HepG2 (cell line): Measurements from ENCODE around the gene RBP3. TPM values are rescaled to one million over a fixed set of nuclear protein-coding genes. Genes with fewer than 3 reads are reported as not detected.

Experiments used
- CBX5 ChIP-seq: sonication (generic); formaldehyde crosslinking; IDR thresholded peaks from 2 replicates; pipeline ENCODE4 v1.4.0; 2020; ENCODE audit warnings: missing genetic modification reagents, borderline replicate concordance
- CCAR2 ChIP-seq: fragments of 200-400 bp; formaldehyde crosslinking; optimal IDR thresholded peaks from 2 replicates; pipeline ENCODE3; 2018; ENCODE audit warnings: low read depth, mild to moderate bottlenecking, low read length, moderate library complexity
- FOXA1 ChIP-seq, 2 experiments: fragments of 450-650 bp in 1 of 2; sonication (generic) in 1 of 2; formaldehyde crosslinking in 1 of 2; IDR thresholded peaks; 2 replicates each; pipeline versions ENCODE4 v1.4.0 to v1.6.1; 2016 to 2020; ENCODE audit warnings: missing genetic modification reagents in 1 of 2
- GFI1 ChIP-seq: sonication (generic); formaldehyde crosslinking; IDR thresholded peaks from 2 replicates; pipeline ENCODE4 v1.5.0; 2020; ENCODE audit warnings: missing genetic modification reagents, mild to moderate bottlenecking, borderline replicate concordance
- HMG20A ChIP-seq: IDR thresholded peaks from 2 replicates; pipeline ENCODE4 v1.6.1; 2016; ENCODE audit warnings: borderline replicate concordance
- JUNB ChIP-seq: sonication (generic); formaldehyde crosslinking; IDR thresholded peaks from 2 replicates; pipeline ENCODE4 v1.8.0; 2022; ENCODE audit warnings: missing genetic modification reagents, mild to moderate bottlenecking, borderline replicate concordance
- MED13 ChIP-seq: sonication (generic); formaldehyde crosslinking; IDR thresholded peaks from 2 replicates; pipeline ENCODE4 v1.5.0; 2020; ENCODE audit warnings: missing genetic modification reagents
- POLR2AphosphoS5 ChIP-seq: IDR thresholded peaks from 2 replicates; pipeline ENCODE4 v1.6.1; 2012; ENCODE audit warnings: low read depth, low read length
- SALL1 ChIP-seq: sonication (generic); formaldehyde crosslinking; IDR thresholded peaks from 2 replicates; pipeline ENCODE4 v1.8.0; 2022; ENCODE audit warnings: mild to moderate bottlenecking, missing genetic modification reagents
- SOX5 ChIP-seq: IDR thresholded peaks from 2 replicates; pipeline ENCODE4 v1.6.1; 2016; ENCODE audit warnings: borderline replicate concordance
- ZNF234 ChIP-seq: sonication (generic); formaldehyde crosslinking; conservative IDR thresholded peaks from 2 replicates; pipeline ENCODE4 v1.5.1; 2020; ENCODE audit warnings: mild to moderate bottlenecking, missing genetic modification reagents
- ZNF263 ChIP-seq: sonication (generic); formaldehyde crosslinking; IDR thresholded peaks from 2 replicates; pipeline ENCODE4 v1.4.0; 2020; ENCODE audit warnings: missing genetic modification reagents
- ZNF331 ChIP-seq: sonication (generic); formaldehyde crosslinking; IDR thresholded peaks from 2 replicates; pipeline ENCODE4 v1.4.0; 2020; ENCODE audit warnings: missing genetic modification reagents
- ZNF674 ChIP-seq: sonication (generic); formaldehyde crosslinking; IDR thresholded peaks from 2 replicates; pipeline ENCODE4 v1.5.0; 2020; ENCODE audit warnings: low read depth, mild to moderate bottlenecking, missing genetic modification reagents
- ZNF790 ChIP-seq: sonication (generic); formaldehyde crosslinking; IDR thresholded peaks from 2 replicates; pipeline ENCODE4 v1.8.0; 2022; ENCODE audit warnings: missing genetic modification reagents, mild to moderate bottlenecking, borderline replicate concordance
- polyA plus RNA-seq, 8 experiments: library from polyadenylated mRNA; depleted of rRNA in 3 of 8; stranded (reverse) in 7 of 8; unstranded in 1 of 8; fragments of >200 nt; fragmentation: Illumina TruSeq in 4 of 8; extraction: Trizol in 4 of 8; gene quantifications; 2 replicates each; pipeline versions ENCODE4 v1.2.1 to v1.2.3, GENCODE V29; 2011 to 2016; ENCODE audit warnings: low read depth in 4 of 8, missing spikeins in 1 of 8, mixed read lengths in 1 of 8; ENCODE audit not compliant: insufficient read depth in 1 of 8
- total RNA-seq, 5 experiments: library from RNA; depleted of rRNA; stranded (reverse); fragments of >200 nt; fragmentation: Illumina TruSeq; extraction: Trizol; gene quantifications; 2 replicates each; pipeline ENCODE4 v1.2.3, GENCODE V29; 2016; ENCODE audit warnings: low read depth in 1 of 5
- TF ChIP-seq, protein P1 (sequence below), 2 experiments: fragments of 450-650 bp in 1 of 2; sonication (generic) in 1 of 2; formaldehyde crosslinking in 1 of 2; IDR thresholded peaks; 2 replicates each; pipeline versions ENCODE4 v1.6.1 to v1.8.0; 2016 to 2022; ENCODE audit warnings: antibody characterized with exemption in 1 of 2, mild to moderate bottlenecking in 1 of 2, missing genetic modification reagents in 1 of 2
- TF ChIP-seq, protein P2 (sequence below): IDR thresholded peaks from 2 replicates; pipeline ENCODE4 v1.6.1; 2012; ENCODE audit warnings: low read depth, low read length, improper control_type of control experiment
- TF ChIP-seq, protein P3 (sequence below): sonication (generic); formaldehyde crosslinking; IDR thresholded peaks from 2 replicates; pipeline ENCODE4 v1.5.0; 2020; ENCODE audit warnings: missing genetic modification reagents

Gene RBP3
- total and polyA plus RNA-seq, 2 of the 13 experiments (the other 11 are each of a cell fraction or from before 2014, with no cell fraction given), result not detected

DNA sequence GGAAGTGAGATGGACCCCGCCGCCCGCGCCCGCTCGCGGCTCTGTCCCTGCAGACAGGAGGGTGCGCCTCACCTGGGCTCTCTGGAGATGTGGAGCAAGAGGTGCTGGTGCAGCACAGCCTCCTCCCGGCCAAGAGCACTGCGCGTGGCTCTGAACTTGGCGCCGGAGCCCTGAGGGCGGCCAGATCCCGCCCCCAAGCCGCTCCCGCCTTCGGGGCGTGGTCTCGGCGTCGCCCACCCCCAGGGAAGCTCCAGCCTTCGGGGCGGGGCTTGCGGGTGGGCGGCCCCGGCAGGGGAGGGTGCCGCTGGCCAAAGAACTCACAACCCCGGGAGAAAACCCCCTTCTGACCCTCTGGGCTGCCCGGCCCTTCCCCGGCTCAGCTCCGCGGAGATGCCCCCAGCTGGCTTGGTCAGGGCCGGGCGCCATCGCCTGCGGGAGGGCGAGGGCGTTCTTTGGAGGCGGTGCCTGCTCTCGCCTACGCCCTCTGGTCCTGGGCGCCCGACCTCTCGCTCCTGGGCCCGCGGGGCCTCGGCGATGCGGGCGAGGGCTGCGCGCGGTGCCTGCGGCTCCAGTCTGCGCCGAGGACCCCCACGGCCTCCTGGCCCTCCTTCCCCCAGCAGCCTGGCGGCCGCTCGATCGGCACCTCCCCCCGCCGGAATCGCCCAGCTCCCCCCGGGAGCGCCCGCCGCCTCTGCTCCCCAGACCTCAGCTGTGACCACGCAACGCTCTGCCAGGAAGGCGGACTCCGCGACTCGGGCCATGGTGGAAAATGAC, 36.2 kb downstream of the RBP3 start, which contains the start of gene ZNF488 (continued):
- TF ChIP-seq, protein P1, sequence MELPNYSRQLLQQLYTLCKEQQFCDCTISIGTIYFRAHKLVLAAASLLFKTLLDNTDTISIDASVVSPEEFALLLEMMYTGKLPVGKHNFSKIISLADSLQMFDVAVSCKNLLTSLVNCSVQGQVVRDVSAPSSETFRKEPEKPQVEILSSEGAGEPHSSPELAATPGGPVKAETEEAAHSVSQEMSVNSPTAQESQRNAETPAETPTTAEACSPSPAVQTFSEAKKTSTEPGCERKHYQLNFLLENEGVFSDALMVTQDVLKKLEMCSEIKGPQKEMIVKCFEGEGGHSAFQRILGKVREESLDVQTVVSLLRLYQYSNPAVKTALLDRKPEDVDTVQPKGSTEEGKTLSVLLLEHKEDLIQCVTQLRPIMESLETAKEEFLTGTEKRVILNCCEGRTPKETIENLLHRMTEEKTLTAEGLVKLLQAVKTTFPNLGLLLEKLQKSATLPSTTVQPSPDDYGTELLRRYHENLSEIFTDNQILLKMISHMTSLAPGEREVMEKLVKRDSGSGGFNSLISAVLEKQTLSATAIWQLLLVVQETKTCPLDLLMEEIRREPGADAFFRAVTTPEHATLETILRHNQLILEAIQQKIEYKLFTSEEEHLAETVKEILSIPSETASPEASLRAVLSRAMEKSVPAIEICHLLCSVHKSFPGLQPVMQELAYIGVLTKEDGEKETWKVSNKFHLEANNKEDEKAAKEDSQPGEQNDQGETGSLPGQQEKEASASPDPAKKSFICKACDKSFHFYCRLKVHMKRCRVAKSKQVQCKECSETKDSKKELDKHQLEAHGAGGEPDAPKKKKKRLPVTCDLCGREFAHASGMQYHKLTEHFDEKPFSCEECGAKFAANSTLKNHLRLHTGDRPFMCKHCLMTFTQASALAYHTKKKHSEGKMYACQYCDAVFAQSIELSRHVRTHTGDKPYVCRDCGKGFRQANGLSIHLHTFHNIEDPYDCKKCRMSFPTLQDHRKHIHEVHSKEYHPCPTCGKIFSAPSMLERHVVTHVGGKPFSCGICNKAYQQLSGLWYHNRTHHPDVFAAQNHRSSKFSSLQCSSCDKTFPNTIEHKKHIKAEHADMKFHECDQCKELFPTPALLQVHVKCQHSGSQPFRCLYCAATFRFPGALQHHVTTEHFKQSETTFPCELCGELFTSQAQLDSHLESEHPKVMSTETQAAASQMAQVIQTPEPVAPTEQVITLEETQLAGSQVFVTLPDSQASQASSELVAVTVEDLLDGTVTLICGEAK (IDR thresholded peaks at IDR 0.05), result no peak
- TF ChIP-seq, protein P1 (CRISPR knock-in tag; IDR thresholded peaks at IDR 0.05), result no peak
- TF ChIP-seq JUNB (CRISPR knock-in tag) (no peak), HMG20A (CRISPR knock-in tag) (no peak), SALL1 (CRISPR knock-in tag) (peak; percentile 29; the same call in 1 of the 2 replicates), ZNF674 (peak; percentile 49; the same call in 1 of the 2 replicates), CBX5 (CRISPR knock-in tag) (no peak), ZNF234 (CRISPR knock-in tag) (no peak), POLR2AphosphoS5 (no peak), ZNF263 (peak; percentile 72), MED13 (CRISPR knock-in tag) (0 out of 2 replicates have a peak, but pooled peaks have one; percentile 33), ZNF331 (CRISPR knock-in tag) (no peak), SOX5 (no peak), FOXA1 (IDR thresholded peaks at IDR 0.05) (no peak), FOXA1 (CRISPR knock-in tag; IDR thresholded peaks at IDR 0.05) (no peak), CCAR2 (no peak), GFI1 (CRISPR knock-in tag) (no peak), ZNF790 (0 out of 2 replicates have a peak, but pooled peaks have one; percentile 4)
- TF ChIP-seq, protein P2, sequence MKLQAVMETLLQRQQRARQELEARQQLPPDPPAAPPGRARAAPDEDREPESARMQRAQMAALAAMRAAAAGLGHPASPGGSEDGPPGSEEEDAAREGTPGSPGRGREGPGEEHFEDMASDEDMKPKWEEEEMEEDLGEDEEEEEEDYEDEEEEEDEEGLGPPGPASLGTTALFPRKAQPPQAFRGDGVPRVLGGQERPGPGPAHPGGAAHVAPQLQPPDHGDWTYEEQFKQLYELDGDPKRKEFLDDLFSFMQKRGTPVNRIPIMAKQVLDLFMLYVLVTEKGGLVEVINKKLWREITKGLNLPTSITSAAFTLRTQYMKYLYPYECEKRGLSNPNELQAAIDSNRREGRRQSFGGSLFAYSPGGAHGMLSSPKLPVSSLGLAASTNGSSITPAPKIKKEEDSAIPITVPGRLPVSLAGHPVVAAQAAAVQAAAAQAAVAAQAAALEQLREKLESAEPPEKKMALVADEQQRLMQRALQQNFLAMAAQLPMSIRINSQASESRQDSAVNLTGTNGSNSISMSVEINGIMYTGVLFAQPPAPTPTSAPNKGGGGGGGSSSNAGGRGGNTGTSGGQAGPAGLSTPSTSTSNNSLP, result no peak
- TF ChIP-seq, protein P3, sequence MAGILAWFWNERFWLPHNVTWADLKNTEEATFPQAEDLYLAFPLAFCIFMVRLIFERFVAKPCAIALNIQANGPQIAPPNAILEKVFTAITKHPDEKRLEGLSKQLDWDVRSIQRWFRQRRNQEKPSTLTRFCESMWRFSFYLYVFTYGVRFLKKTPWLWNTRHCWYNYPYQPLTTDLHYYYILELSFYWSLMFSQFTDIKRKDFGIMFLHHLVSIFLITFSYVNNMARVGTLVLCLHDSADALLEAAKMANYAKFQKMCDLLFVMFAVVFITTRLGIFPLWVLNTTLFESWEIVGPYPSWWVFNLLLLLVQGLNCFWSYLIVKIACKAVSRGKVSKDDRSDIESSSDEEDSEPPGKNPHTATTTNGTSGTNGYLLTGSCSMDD, result no peak
